ENCODE results near the gene WSCD2.

The WSCD2 gene

GRCh38 chr12:108119974-108120862 lies 8.9 kb upstream of the WSCD2 start:
- Histone ChIP-seq H3K4me2 (ENCODE audit: low read length) (no peak overlapping the region), H3K4me3 (ENCODE audit: low read length) (no peak overlapping the region), H3K27me3 (ENCODE audit: insufficient read depth, low read length, poor library complexity) (no peaks in the 10 kb centered on the region), H4K8ac (ENCODE audit: low read depth, low read length) (no peak overlapping the region), H3K79me1 (ENCODE audit: low read length) (no peaks in the 10 kb centered on the region), H3K27ac (ENCODE audit: low read depth, low read length) (no peak overlapping the region), H3K79me2 (ENCODE audit: control insufficient read depth, insufficient read depth, low read length) (no peaks in the 10 kb centered on the region), H3K4me1 (ENCODE audit: control insufficient read depth, low read depth, low read length) (no peaks in the 10 kb centered on the region), H3K4ac (ENCODE audit: low read depth, low read length) (no peak overlapping the region), H3K18ac (ENCODE audit: low read length) (no peak overlapping the region), H3K56ac (ENCODE audit: low read length) (no peak overlapping the region), H4K5ac (ENCODE audit: low read length) (no peak overlapping the region), H2BK5ac (ENCODE audit: low read length) (no peak overlapping the region), H3K36me3 (ENCODE audit: control insufficient read depth, insufficient read depth, low read length) (no peaks in the 10 kb centered on the region), H2AK5ac (ENCODE audit: low read length) (no peak overlapping the region), H2BK15ac (replicated peaks; ENCODE audit: low read depth) (no peak overlapping the region), H3K9ac (ENCODE audit: low read length) (no peak overlapping the region), H3K23ac (ENCODE audit: low read length) (no peak overlapping the region), H2BK120ac (ENCODE audit: low read depth, low read length) (no peak overlapping the region)
- no peak for DNase-seq
- WGBS (ENCODE audit: extremely low coverage, insufficient coverage, low lambda C conversion rate) = no CpG with 5 or more reads among the region's 8 CpGs

DNA sequence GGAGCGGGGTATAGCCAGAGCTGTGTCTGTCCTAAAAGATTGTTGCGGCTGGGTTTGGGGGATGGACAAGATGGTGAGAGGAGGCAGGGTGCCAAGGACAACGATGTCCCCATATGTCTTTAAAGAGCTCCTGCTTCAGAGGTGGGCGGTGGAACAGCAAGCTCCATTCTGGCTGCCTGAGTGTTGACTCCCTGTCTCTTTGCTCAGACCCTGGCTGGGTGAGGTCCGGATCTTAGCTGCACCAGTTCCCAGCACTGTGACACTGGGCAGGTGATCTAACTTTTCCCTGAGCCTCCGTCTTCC lies 8.3 kb upstream of the WSCD2 start:
- Histone ChIP-seq H3K56ac (ENCODE audit: low read length) (peak overlapping the region; percentile 39), H2BK5ac (ENCODE audit: low read length) (no peak overlapping the region), H4K8ac (ENCODE audit: low read depth, low read length) (no peak overlapping the region), H2AK5ac (ENCODE audit: low read length) (no peak overlapping the region), H3K36me3 (ENCODE audit: control insufficient read depth, insufficient read depth, low read length) (no peaks in the 10 kb centered on the region), H3K4me1 (ENCODE audit: control insufficient read depth, low read depth, low read length) (no peaks in the 10 kb centered on the region), H3K27ac (ENCODE audit: low read depth, low read length) (no peak overlapping the region), H3K23ac (ENCODE audit: low read length) (no peak overlapping the region), H2BK15ac (replicated peaks; ENCODE audit: low read depth) (no peak overlapping the region), H3K79me2 (ENCODE audit: control insufficient read depth, insufficient read depth, low read length) (no peaks in the 10 kb centered on the region), H3K79me1 (ENCODE audit: low read length) (no peaks in the 10 kb centered on the region), H2BK120ac (ENCODE audit: low read depth, low read length) (no peak overlapping the region), H3K4me3 (ENCODE audit: low read length) (no peak overlapping the region), H3K9ac (ENCODE audit: low read length) (no peak overlapping the region), H4K5ac (ENCODE audit: low read length) (no peak overlapping the region), H3K18ac (ENCODE audit: low read length) (no peak overlapping the region), H3K4ac (ENCODE audit: low read depth, low read length) (no peak overlapping the region), H3K4me2 (ENCODE audit: low read length) (no peak overlapping the region), H3K27me3 (ENCODE audit: insufficient read depth, low read length, poor library complexity) (no peaks in the 10 kb centered on the region)
- no CpG with 5 or more reads among the region's 6 CpGs for WGBS (ENCODE audit: extremely low coverage, insufficient coverage, low lambda C conversion rate)
- DNase-seq = no peak

GRCh38 chr12:108121320-108121719 lies 7.8 kb upstream of the WSCD2 start:
- Histone ChIP-seq H4K5ac (ENCODE audit: low read length) (no peak overlapping the region), H2BK5ac (ENCODE audit: low read length) (no peak overlapping the region), H2AK5ac (ENCODE audit: low read length) (no peak overlapping the region), H3K18ac (ENCODE audit: low read length) (no peak overlapping the region), H3K56ac (ENCODE audit: low read length) (peak overlapping the region; percentile 39), H3K4me1 (ENCODE audit: control insufficient read depth, low read depth, low read length) (no peaks in the 10 kb centered on the region), H4K8ac (ENCODE audit: low read depth, low read length) (no peak overlapping the region), H2BK15ac (replicated peaks; ENCODE audit: low read depth) (no peak overlapping the region), H3K23ac (ENCODE audit: low read length) (no peak overlapping the region), H3K79me1 (ENCODE audit: low read length) (no peaks in the 10 kb centered on the region), H3K36me3 (ENCODE audit: control insufficient read depth, insufficient read depth, low read length) (no peaks in the 10 kb centered on the region), H3K4ac (ENCODE audit: low read depth, low read length) (no peak overlapping the region), H3K79me2 (ENCODE audit: control insufficient read depth, insufficient read depth, low read length) (no peaks in the 10 kb centered on the region), H3K27me3 (ENCODE audit: insufficient read depth, low read length, poor library complexity) (no peaks in the 10 kb centered on the region), H3K4me3 (ENCODE audit: low read length) (no peak overlapping the region), H2BK120ac (ENCODE audit: low read depth, low read length) (no peak overlapping the region), H3K4me2 (ENCODE audit: low read length) (no peak overlapping the region), H3K9ac (ENCODE audit: low read length) (no peak overlapping the region), H3K27ac (ENCODE audit: low read depth, low read length) (no peak overlapping the region)
- no CpG with 5 or more reads among the region's 6 CpGs for WGBS (ENCODE audit: extremely low coverage, insufficient coverage, low lambda C conversion rate)
- no peak for DNase-seq

DNA sequence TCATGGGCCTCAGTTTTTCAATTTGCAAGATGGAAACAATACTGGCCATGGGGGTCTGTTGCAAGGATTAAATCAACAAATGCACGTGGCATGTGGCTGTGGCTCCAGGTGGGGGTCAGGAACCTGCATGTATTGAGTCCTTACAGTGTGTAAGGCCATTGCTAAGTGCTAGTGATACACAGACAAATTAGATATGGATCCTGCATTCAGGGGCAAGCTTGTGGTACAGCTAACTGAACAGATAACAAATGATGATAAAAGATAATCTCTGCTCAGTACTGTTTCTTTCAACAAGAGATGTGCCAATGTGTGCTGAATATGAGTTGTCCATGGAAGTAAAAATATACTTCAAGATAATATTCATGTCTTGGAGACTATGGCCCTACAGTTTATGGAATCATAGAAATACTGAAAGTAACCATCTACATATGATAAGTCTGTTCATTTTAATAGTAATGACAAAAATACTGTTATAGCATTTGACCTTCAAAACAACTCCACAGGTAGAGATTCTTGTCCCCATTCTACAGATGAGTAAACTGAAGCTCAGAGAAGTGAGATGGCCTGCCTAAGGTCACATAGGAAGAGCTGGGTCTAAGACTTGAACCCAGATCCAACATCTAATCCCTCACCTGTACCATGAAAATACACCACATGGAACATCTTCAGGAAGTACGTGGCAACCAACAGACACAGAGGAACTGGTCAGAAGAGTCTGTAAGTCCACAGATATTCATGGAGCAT lies 7.2 kb upstream of the WSCD2 start:
- H2BK15ac ChIP-seq (replicated peaks; ENCODE audit: low read depth) = no peak overlapping the region
- H3K56ac ChIP-seq (ENCODE audit: low read length) = no peak overlapping the region
- H3K23ac ChIP-seq (ENCODE audit: low read length) = no peak overlapping the region
- no peak overlapping the region for H3K18ac ChIP-seq (ENCODE audit: low read length)
- no peak overlapping the region for H3K4me2 ChIP-seq (ENCODE audit: low read length)
- no peak overlapping the region for H4K5ac ChIP-seq (ENCODE audit: low read length)
- no peak overlapping the region for H3K4ac ChIP-seq (ENCODE audit: low read depth, low read length)
- no peak overlapping the region for H2BK120ac ChIP-seq (ENCODE audit: low read depth, low read length)
- DNase-seq = no peak
- WGBS (ENCODE audit: extremely low coverage, insufficient coverage, low lambda C conversion rate) = no CpG with 5 or more reads among the region's 2 CpGs
- no peaks in the 10 kb centered on the region for H3K79me2 ChIP-seq (ENCODE audit: control insufficient read depth, insufficient read depth, low read length)
- H3K4me1 ChIP-seq (ENCODE audit: control insufficient read depth, low read depth, low read length) = no peaks in the 10 kb centered on the region
- H4K8ac ChIP-seq (ENCODE audit: low read depth, low read length) = no peak overlapping the region
- H3K36me3 ChIP-seq (ENCODE audit: control insufficient read depth, insufficient read depth, low read length) = no peaks in the 10 kb centered on the region
- no peak overlapping the region for H3K4me3 ChIP-seq (ENCODE audit: low read length)
- no peaks in the 10 kb centered on the region for H3K27me3 ChIP-seq (ENCODE audit: insufficient read depth, low read length, poor library complexity)
- H3K27ac ChIP-seq (ENCODE audit: low read depth, low read length) = no peak overlapping the region
- no peak overlapping the region for H2BK5ac ChIP-seq (ENCODE audit: low read length)
- no peak overlapping the region for H2AK5ac ChIP-seq (ENCODE audit: low read length)
- H3K9ac ChIP-seq (ENCODE audit: low read length) = no peak overlapping the region
- H3K79me1 ChIP-seq (ENCODE audit: low read length) = no peaks in the 10 kb centered on the region

DNA sequence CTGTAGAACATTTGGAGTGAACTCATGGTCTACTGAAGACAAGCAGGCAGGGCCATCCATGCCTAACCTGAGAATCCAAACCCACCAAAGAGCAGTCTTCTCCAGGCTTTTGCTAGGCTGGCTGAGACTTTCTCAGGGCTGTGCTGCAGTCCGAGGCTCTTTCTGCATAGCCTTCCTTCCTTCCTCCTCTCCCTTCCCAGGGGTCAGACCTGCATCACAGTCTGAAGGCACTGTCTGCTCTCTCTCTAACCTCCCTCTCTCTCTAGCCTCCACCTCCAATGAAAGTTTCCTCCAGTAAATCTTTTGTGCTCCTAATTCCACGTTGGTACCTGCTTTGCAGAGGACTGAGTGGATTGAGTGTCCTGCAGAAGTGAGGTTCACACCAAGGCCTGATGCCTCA lies 6.4 kb upstream of the WSCD2 start:
- no peak overlapping the region for H3K4me2 ChIP-seq (ENCODE audit: low read length)
- H3K9ac ChIP-seq (ENCODE audit: low read length) = no peak overlapping the region
- no peak overlapping the region for H3K23ac ChIP-seq (ENCODE audit: low read length)
- WGBS (ENCODE audit: extremely low coverage, insufficient coverage, low lambda C conversion rate) = no CpG with 5 or more reads among the region's 2 CpGs
- no peak overlapping the region for H2BK120ac ChIP-seq (ENCODE audit: low read depth, low read length)
- H3K18ac ChIP-seq (ENCODE audit: low read length) = no peak overlapping the region
- H3K56ac ChIP-seq (ENCODE audit: low read length) = no peak overlapping the region
- no peaks in the 10 kb centered on the region for H3K79me1 ChIP-seq (ENCODE audit: low read length)
- no peak for DNase-seq
- H3K4me3 ChIP-seq (ENCODE audit: low read length) = no peak overlapping the region
- no peak overlapping the region for H3K27ac ChIP-seq (ENCODE audit: low read depth, low read length)
- no peaks in the 10 kb centered on the region for H3K79me2 ChIP-seq (ENCODE audit: control insufficient read depth, insufficient read depth, low read length)
- no peak overlapping the region for H4K8ac ChIP-seq (ENCODE audit: low read depth, low read length)
- no peaks in the 10 kb centered on the region for H3K36me3 ChIP-seq (ENCODE audit: control insufficient read depth, insufficient read depth, low read length)
- no peak overlapping the region for H4K5ac ChIP-seq (ENCODE audit: low read length)
- H2BK5ac ChIP-seq (ENCODE audit: low read length) = no peak overlapping the region
- no peaks in the 10 kb centered on the region for H3K27me3 ChIP-seq (ENCODE audit: insufficient read depth, low read length, poor library complexity)
- no peaks in the 10 kb centered on the region for H3K4me1 ChIP-seq (ENCODE audit: control insufficient read depth, low read depth, low read length)
- no peak overlapping the region for H2BK15ac ChIP-seq (replicated peaks; ENCODE audit: low read depth)
- H2AK5ac ChIP-seq (ENCODE audit: low read length) = no peak overlapping the region
- H3K4ac ChIP-seq (ENCODE audit: low read depth, low read length) = no peak overlapping the region

Data from mesendoderm (in vitro differentiated cells).